ENCODE data around the gene POMT1.

- TF ChIP-seq CTCF (IDR thresholded peaks at IDR 0.05 in 4 of 5, conservative IDR thresholded peaks at IDR 0.05 in 1 of 5) (no peak), POLR2A (IDR thresholded peaks at IDR 0.05) (no peak)
Observed at GRCh38 chr9:131517761-131518190, 15.1 kb downstream of the POMT1 start.
